ENCODE results near the gene REXO4. TPM values are rescaled to one million over a fixed set of nuclear protein-coding genes. Genes with fewer than 3 reads are reported as not detected.

Gene REXO4
- polyA plus RNA-seq, 1 donor from 2014 or later = 16.1 TPM

- H3K79me2 ChIP-seq (replicated peaks; ENCODE audit: insufficient read depth, low read length) = peaks cover 18% of the 10 kb centered on the region
- H3K9ac ChIP-seq (ENCODE audit: low read length) = no peak overlapping the region
- no peaks in the 10 kb centered on the region for H3K9me3 ChIP-seq (ENCODE audit: low read length)
- H3K36me3 ChIP-seq (ENCODE audit: insufficient read depth, low read length) = no peaks in the 10 kb centered on the region
- no peak for TF ChIP-seq POLR2AphosphoS5 (IDR thresholded peaks at IDR 0.05)
- TF ChIP-seq SMC3 (conservative IDR thresholded peaks at IDR 0.05; ENCODE audit: poor library complexity) = no peak
- TF ChIP-seq EZH2 (IDR thresholded peaks at IDR 0.05; ENCODE audit: borderline replicate concordance, insufficient read depth, low read length, poor library complexity, severe bottlenecking) = no peak
- no peak for TF ChIP-seq REST (IDR thresholded peaks at IDR 0.05; ENCODE audit: borderline replicate concordance)
- no peaks in the 10 kb centered on the region for H3K27me3 ChIP-seq (ENCODE audit: insufficient read depth, low read depth, low read length)
- no peak overlapping the region for H3K27ac ChIP-seq (ENCODE audit: low read length)
- H3K4me3 ChIP-seq (ENCODE audit: low read length) = no peak overlapping the region
- no peaks in the 10 kb centered on the region for H3K9me2 ChIP-seq (ENCODE audit: insufficient read depth, low read length)
- no peak overlapping the region for H2AFZ ChIP-seq (ENCODE audit: low read depth, low read length)
- H4K20me1 ChIP-seq (ENCODE audit: insufficient read depth) = no peaks in the 10 kb centered on the region
- H3K4me2 ChIP-seq (ENCODE audit: low read length) = no peak overlapping the region
- no peaks in the 10 kb centered on the region for H3F3A ChIP-seq (ENCODE audit: insufficient read depth, low read length, poor library complexity, severe bottlenecking)
Measured at GRCh38 chr9:133415170-133415569, 2.6 kb downstream of the REXO4 start.

GRCh38 chr9:133408042-133408441 is 9.8 kb downstream of the REXO4 start:
- H4K20me1 ChIP-seq (ENCODE audit: insufficient read depth) = no peaks in the 10 kb centered on the region
- H3K4me2 ChIP-seq (ENCODE audit: low read length) = no peak overlapping the region
- TF ChIP-seq EP300 (conservative IDR thresholded peaks at IDR 0.05; ENCODE audit: poor library complexity, severe bottlenecking) = no peak
- TF ChIP-seq CTCF (IDR thresholded peaks at IDR 0.05; ENCODE audit: poor library complexity, severe bottlenecking) = no peak
- no peak for TF ChIP-seq EZH2 (IDR thresholded peaks at IDR 0.05; ENCODE audit: borderline replicate concordance, insufficient read depth, low read length, poor library complexity, severe bottlenecking)
- no peak for TF ChIP-seq REST (IDR thresholded peaks at IDR 0.05; ENCODE audit: borderline replicate concordance)
- no peak for TF ChIP-seq POLR2AphosphoS5 (IDR thresholded peaks at IDR 0.05)
- TF ChIP-seq RAD21 (conservative IDR thresholded peaks at IDR 0.05) = no peak
- no peak for TF ChIP-seq SMC3 (conservative IDR thresholded peaks at IDR 0.05; ENCODE audit: poor library complexity)
- no peak for TF ChIP-seq MXI1 (conservative IDR thresholded peaks at IDR 0.05; ENCODE audit: poor library complexity, severe bottlenecking)
- no peak for TF ChIP-seq TAF1 (IDR thresholded peaks at IDR 0.05; ENCODE audit: low read depth)
- no peak overlapping the region for H3K4me3 ChIP-seq (ENCODE audit: low read length)
- H3K9me3 ChIP-seq (ENCODE audit: low read length) = no peaks in the 10 kb centered on the region
- H3K27ac ChIP-seq (ENCODE audit: low read length) = no peak overlapping the region
- H3K9ac ChIP-seq (ENCODE audit: low read length) = no peak overlapping the region
- no peak overlapping the region for H2AFZ ChIP-seq (ENCODE audit: low read depth, low read length)
- H3K36me3 ChIP-seq (ENCODE audit: insufficient read depth, low read length) = no peaks in the 10 kb centered on the region
- H3K9me2 ChIP-seq (ENCODE audit: insufficient read depth, low read length) = no peaks in the 10 kb centered on the region
- H3F3A ChIP-seq (ENCODE audit: insufficient read depth, low read length, poor library complexity, severe bottlenecking) = no peaks in the 10 kb centered on the region
- H3K79me2 ChIP-seq (replicated peaks; ENCODE audit: insufficient read depth, low read length) = no peaks in the 10 kb centered on the region
- no peaks in the 10 kb centered on the region for H3K27me3 ChIP-seq (ENCODE audit: insufficient read depth, low read depth, low read length)

Measured in neural cell (in vitro differentiated cells).